ENCODE measurements around the gene PEX11B.

DNA sequence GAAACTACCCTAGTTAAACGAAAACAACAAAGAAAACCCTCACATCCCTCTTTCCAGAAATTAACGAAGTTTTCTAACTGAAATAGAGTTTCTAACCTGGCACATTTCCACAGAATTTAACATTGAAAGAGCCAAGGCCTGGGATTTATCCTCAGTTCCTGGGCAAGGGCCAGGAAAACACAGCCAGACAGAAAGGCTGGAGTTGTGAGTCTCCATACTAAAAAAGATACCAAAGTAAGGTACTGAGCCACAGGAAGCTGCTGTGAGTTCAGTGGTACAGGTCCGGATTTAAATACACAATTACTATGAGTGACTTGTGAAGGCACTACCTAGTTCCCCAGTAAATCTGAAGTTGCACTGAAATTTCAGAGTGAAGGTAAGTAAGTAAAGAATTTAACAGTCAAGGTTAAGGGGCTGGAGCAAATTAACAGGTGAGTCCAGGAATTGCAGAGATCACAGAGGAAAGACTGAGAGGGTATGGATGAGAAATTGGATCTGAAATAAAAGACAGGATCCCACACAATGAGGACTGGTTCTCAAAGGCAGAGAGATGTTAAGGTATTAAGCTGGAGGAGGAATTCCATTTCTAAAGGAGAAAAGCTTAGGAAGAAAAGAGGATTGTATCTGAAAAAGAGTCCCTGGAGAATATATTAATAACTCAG is 38.4 kb upstream of the PEX11B start:
- TF ChIP-seq CTCF (IDR thresholded peaks at IDR 0.05), result no peak
- no peak for TF ChIP-seq POLR2A (IDR thresholded peaks at IDR 0.05)

Measured in esophagus squamous epithelium (tissue), 4 donors.